ENCODE data around the gene SYMPK.
A peak's percentile ranks its signal among the peaks of the same experiment; 100 is the strongest.

Gene SYMPK

DNA sequence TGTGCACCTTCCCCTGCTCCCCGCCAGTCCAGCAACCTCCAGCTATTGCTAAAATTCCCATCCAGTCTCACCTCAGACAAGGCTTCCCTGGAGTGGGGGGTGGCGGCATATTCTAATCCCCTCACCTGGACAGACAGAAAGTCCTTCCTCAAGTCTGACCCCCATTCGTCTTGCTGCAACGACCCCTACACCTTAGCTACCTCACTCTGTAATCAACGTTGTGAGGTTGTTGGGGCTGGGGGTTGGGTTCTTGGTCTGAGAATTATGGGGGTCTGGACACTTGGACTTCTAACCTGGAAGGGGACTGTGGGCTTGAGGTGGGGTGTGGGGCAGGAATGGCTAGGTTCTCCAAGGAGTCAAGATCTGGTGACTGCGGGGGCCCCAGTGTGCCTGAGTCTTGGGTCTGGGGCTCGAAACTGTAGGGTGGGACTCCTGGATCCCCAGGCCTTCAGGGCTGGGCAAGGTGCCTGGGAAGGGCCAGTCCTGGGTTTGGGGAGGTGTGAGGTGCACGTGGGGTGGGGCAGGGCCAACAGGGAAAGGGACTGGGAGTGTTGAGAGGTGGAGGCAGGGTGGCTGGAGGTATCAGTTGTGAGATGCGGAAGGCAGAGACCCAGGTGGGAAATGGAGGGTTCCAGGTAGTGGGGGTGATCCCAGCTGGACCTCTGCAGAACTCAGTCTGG lies 2.5 kb upstream of the SYMPK start:
- no peaks in the 10 kb centered on the region for H3K27me3 ChIP-seq (ENCODE audit: insufficient read depth, low read length, poor library complexity)
- ATAC-seq (ENCODE audit: insufficient read depth, low read depth) (no peak), DNase-seq (no peak)
- H3K27ac ChIP-seq (ENCODE audit: low read length), result no peak overlapping the region
- 0 out of 2 replicates have a peak, but pooled peaks cover 5% of the 10 kb centered on the region for H3K36me3 ChIP-seq (ENCODE audit: insufficient read depth, low read length)
- TF ChIP-seq EZH2 (IDR thresholded peaks at IDR 0.05; ENCODE audit: borderline replicate concordance, low read depth, low read length, severe bottlenecking), result no peak
- no peak for TF ChIP-seq CTCF (IDR thresholded peaks at IDR 0.05; ENCODE audit: borderline replicate concordance, extremely low read depth, low read length, poor library complexity, severe bottlenecking)
- H3K9me3 ChIP-seq (ENCODE audit: insufficient read depth, low read length, severe bottlenecking), result no peaks in the 10 kb centered on the region
- H4K20me1 ChIP-seq (ENCODE audit: insufficient read depth, low read length), result no peaks in the 10 kb centered on the region
- H3K4me2 ChIP-seq (ENCODE audit: insufficient read depth, low read length), result no peak overlapping the region
- H3K9ac ChIP-seq (ENCODE audit: low read depth, low read length), result no peak overlapping the region
- no peak overlapping the region for H3K4me3 ChIP-seq (ENCODE audit: low read depth in 1 of 2, low read length in 2 of 2)
- peaks cover 25% of the 10 kb centered on the region for H3K79me2 ChIP-seq (ENCODE audit: insufficient read depth, low read length)
- peaks cover 26% of the 10 kb centered on the region for H3K4me1 ChIP-seq (ENCODE audit: insufficient read depth, low read length)
- H2AFZ ChIP-seq (ENCODE audit: low read depth, low read length), result no peak overlapping the region

GRCh38 chr19:45864629-45865082 lies 1.7 kb upstream of the SYMPK start:
- Histone ChIP-seq H3K9me3 (ENCODE audit: insufficient read depth, low read length, severe bottlenecking) (no peaks in the 10 kb centered on the region), H3K27me3 (ENCODE audit: insufficient read depth, low read length, poor library complexity) (no peaks in the 10 kb centered on the region), H3K79me2 (ENCODE audit: insufficient read depth, low read length) (peaks cover 32% of the 10 kb centered on the region), H3K4me2 (ENCODE audit: insufficient read depth, low read length) (no peak overlapping the region), H3K36me3 (ENCODE audit: insufficient read depth, low read length) (peaks cover 12% of the 10 kb centered on the region), H3K4me1 (ENCODE audit: insufficient read depth, low read length) (peaks cover 26% of the 10 kb centered on the region), H3K9ac (ENCODE audit: low read depth, low read length) (no peak overlapping the region), H2AFZ (ENCODE audit: low read depth, low read length) (no peak overlapping the region), H3K27ac (ENCODE audit: low read length) (no peak overlapping the region), H4K20me1 (ENCODE audit: insufficient read depth, low read length) (no peaks in the 10 kb centered on the region), H3K4me3 (ENCODE audit: low read depth in 1 of 2, low read length in 2 of 2) (no peak overlapping the region)
- TF ChIP-seq EZH2 (IDR thresholded peaks at IDR 0.05; ENCODE audit: borderline replicate concordance, low read depth, low read length, severe bottlenecking) (no peak), CTCF (IDR thresholded peaks at IDR 0.05; ENCODE audit: borderline replicate concordance, extremely low read depth, low read length, poor library complexity, severe bottlenecking) (no peak)
- no peak for ATAC-seq (ENCODE audit: insufficient read depth, low read depth)
- DNase-seq, result no peak

DNA sequence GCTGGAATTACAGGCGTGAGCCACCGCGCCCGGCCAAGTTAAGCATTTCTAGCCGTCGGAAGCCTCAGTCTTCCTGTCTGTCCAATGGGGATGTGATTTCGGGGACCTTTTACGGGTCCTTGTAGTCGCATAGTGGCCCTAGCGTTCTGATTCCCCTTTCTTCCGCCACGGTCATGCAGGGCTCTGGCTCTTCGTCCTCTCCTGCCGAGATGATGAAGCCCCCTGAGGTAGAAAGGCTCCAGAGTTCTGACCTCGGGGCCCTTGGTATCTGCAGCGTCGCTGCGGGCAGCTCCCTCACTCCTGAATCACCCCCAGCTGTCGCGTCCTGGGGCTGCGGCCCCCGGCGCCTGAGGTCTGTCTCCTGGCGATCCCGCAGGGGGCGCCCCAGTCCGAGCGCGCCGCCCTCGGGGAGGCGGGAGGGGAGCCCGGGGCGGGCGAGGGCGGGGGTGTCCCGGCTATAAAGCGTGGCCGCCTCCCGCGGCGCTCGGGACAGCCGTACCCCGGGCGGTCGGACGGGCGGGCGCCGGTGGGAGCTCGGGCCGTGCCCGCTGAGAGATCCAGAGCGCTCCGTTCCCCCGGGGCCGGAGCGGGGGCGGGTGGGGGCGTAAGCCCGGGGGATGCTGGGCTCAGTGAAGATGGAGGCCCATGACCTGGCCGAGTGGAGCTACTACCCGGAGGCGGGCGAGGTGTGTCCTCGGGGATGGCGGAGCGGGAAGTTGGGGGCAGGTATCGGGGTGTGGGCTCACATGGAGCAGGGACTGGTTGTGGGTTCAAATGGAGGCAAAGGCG lies 1.1 kb upstream of the SYMPK start, which contains the start of gene FOXA3:
Gene FOXA3 (plus strand): TSS at position 487 of the 789 bp plus-strand sequence. CDS start 131 bp downstream, at position 618.
- Histone ChIP-seq H3K27ac (ENCODE audit: low read length) (peak within 1 kb of the TSS; percentile 61), H3K9me3 (ENCODE audit: insufficient read depth, low read length, severe bottlenecking) (no peaks in the 10 kb centered on the region), H3K4me3 (ENCODE audit: low read depth in 1 of 2, low read length in 2 of 2) (peak within 1 kb of the TSS; percentile 27 to 74; a peak in 3 of 4 replicates), H3K79me2 (ENCODE audit: insufficient read depth, low read length) (peaks cover 37% of the 10 kb centered on the region), H3K4me1 (ENCODE audit: insufficient read depth, low read length) (peaks cover 26% of the 10 kb centered on the region), H3K9ac (ENCODE audit: low read depth, low read length) (peak within 1 kb of the TSS; percentile 51), H3K36me3 (ENCODE audit: insufficient read depth, low read length) (peaks cover 18% of the 10 kb centered on the region), H4K20me1 (ENCODE audit: insufficient read depth, low read length) (no peaks in the 10 kb centered on the region), H2AFZ (ENCODE audit: low read depth, low read length) (peak within 1 kb of the TSS; percentile 93), H3K27me3 (ENCODE audit: insufficient read depth, low read length, poor library complexity) (no peaks in the 10 kb centered on the region), H3K4me2 (ENCODE audit: insufficient read depth, low read length) (peak within 1 kb of the TSS; percentile 77)
- DNase-seq, result no peak
- TF ChIP-seq EZH2 (IDR thresholded peaks at IDR 0.05; ENCODE audit: borderline replicate concordance, low read depth, low read length, severe bottlenecking) (no peak), CTCF (IDR thresholded peaks at IDR 0.05; ENCODE audit: borderline replicate concordance, extremely low read depth, low read length, poor library complexity, severe bottlenecking) (peak; percentile 18)
- no peak for ATAC-seq (ENCODE audit: insufficient read depth, low read depth)
